Measurements from ENCODE around the gene ACTA2.

GRCh38 chr10:88982366-88982765, 29.8 kb upstream of the ACTA2 start:
- TF ChIP-seq CTCF (IDR thresholded peaks at IDR 0.05) (no peak), EZH2 (IDR thresholded peaks at IDR 0.05; ENCODE audit: borderline replicate concordance, insufficient read depth, low read depth, low read length, poor library complexity, severe bottlenecking) (no peak)
